ENCODE results near the gene JAGN1. TPM values are rescaled to one million over a fixed set of nuclear protein-coding genes. Genes with fewer than 3 reads are reported as not detected.

JAGN1 gene
- total RNA-seq, 4 donors from 2014 or later, result 24.7 to 40.8 (median 33.3) TPM

GRCh38 chr3:9878700-9879099 is 11.7 kb upstream of the JAGN1 start:
- H3K36me3 ChIP-seq, result no peaks in the 10 kb centered on the region
- H3K4me1 ChIP-seq, result peaks cover 0 to under 1% (median 0%) of the 10 kb centered on the region in 3 donors
- no peak overlapping the region for H3K27ac ChIP-seq
- 78 to 89% methylated on average over 3 to 5 of the region's 5 CpGs for WGBS, 2 donors
- no peaks in the 10 kb centered on the region for H3K9me3 ChIP-seq
- TF ChIP-seq CTCF (IDR thresholded peaks at IDR 0.05) (no peak), POLR2A (IDR thresholded peaks at IDR 0.05) (no peak)
- intact Hi-C loops (cut with DNase I), result no loop called here
- no peak overlapping the region for H3K4me3 ChIP-seq
- no peaks in the 10 kb centered on the region for H3K27me3 ChIP-seq
- no peak for DNase-seq

GRCh38 chr3:9879830-9880549 is 10.4 kb upstream of the JAGN1 start, which contains the start of gene CIDEC:
Gene CIDEC, minus strand, starts transcription at chr3:9880253. Its CDS starts 1,767 bp downstream, at chr3:9878486.
- intact Hi-C loops (cut with DNase I), result no loop called here
- 73 to 93% methylated on average over 4 of the region's 7 CpGs for WGBS, 2 donors
- Histone ChIP-seq H3K36me3 (no peaks in the 10 kb centered on the region), H3K27ac (no peak within 1 kb of the TSS), H3K27me3 (no peaks in the 10 kb centered on the region), H3K9me3 (no peaks in the 10 kb centered on the region), H3K4me1 (peaks cover 0 to 13% (median 3%) of the 10 kb centered on the region in 3 donors), H3K4me3 (no peak within 1 kb of the TSS)
- no peak for DNase-seq
- no peak for TF ChIP-seq POLR2A (IDR thresholded peaks at IDR 0.05)
- TF ChIP-seq CTCF (IDR thresholded peaks at IDR 0.05), result no peak

GRCh38 chr3:9881441-9881840 is 9.0 kb upstream of the JAGN1 start:
- DNase-seq, result no peak
- intact Hi-C loops (cut with DNase I), result no loop called here
- WGBS, 2 donors, result 78 to 100% methylated on average over 1 of the region's 1 CpG
- no peaks in the 10 kb centered on the region for H3K36me3 ChIP-seq
- peaks cover 0 to 13% (median 3%) of the 10 kb centered on the region in 3 donors for H3K4me1 ChIP-seq
- no peak overlapping the region for H3K27ac ChIP-seq
- H3K4me3 ChIP-seq, result no peak overlapping the region
- no peaks in the 10 kb centered on the region for H3K27me3 ChIP-seq
- H3K9me3 ChIP-seq, result no peaks in the 10 kb centered on the region
- TF ChIP-seq POLR2A (IDR thresholded peaks at IDR 0.05) (no peak), CTCF (IDR thresholded peaks at IDR 0.05) (no peak)

GRCh38 chr3:9883706-9884554 is 6.5 kb upstream of the JAGN1 start:
- intact Hi-C loops (cut with DNase I), result no loop called here
- Histone ChIP-seq H3K4me1 (peaks cover 0 to 13% (median 3%) of the 10 kb centered on the region in 3 donors), H3K9me3 (no peaks in the 10 kb centered on the region), H3K27ac (peak overlapping the region in 1 of 4 donors; percentile 25), H3K27me3 (no peaks in the 10 kb centered on the region), H3K36me3 (no peaks in the 10 kb centered on the region), H3K4me3 (no peak overlapping the region)
- TF ChIP-seq POLR2A (IDR thresholded peaks at IDR 0.05) (no peak), CTCF (IDR thresholded peaks at IDR 0.05) (no peak)
- no peak for DNase-seq
- 61 to 67% methylated on average over 7 of the region's 7 CpGs for WGBS, 2 donors
